ENCODE measurements around the gene YAP1.

Gene YAP1

DNA sequence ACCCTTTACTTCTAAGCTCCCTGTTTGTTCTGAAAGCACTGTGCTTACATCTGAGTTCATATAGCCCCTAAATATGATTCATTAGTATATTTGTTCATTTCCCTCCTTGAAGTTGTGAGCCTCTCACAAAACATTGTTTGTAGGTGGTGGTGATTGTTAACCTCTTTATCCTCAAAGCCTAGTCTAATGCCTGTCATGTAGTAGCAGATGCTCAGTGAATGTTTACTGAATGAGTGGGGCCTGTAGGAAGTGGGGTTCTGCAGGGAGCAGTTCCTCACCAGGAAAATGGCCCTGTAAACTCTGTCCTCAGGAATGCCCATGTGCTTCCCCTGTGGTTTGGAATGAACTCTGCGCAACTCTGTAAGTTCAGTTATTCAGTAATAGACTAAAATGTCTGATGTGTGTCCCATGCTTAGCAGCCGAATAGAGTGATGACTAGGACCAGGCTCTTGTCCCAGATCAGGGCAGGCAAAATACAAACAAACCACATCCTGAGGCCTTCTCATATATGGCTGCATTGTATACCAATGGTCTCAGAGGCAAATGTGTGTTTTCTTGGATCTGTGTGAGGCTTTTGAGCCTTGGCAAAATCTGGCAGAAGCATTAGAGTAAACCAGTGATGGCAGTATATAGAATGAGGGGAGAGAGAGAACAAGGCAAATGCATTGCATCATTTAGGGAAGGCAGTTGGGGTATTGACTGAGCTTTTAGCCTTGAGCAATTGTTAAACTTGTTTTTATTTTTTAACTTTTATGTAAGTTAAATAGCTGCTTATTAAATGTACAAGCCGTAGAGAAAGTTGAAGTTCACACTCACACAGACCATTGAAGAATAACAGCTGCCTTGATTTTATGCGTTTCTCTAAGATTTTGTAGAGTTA, 115.7 kb downstream of the YAP1 start:
- TF ChIP-seq, protein P1, sequence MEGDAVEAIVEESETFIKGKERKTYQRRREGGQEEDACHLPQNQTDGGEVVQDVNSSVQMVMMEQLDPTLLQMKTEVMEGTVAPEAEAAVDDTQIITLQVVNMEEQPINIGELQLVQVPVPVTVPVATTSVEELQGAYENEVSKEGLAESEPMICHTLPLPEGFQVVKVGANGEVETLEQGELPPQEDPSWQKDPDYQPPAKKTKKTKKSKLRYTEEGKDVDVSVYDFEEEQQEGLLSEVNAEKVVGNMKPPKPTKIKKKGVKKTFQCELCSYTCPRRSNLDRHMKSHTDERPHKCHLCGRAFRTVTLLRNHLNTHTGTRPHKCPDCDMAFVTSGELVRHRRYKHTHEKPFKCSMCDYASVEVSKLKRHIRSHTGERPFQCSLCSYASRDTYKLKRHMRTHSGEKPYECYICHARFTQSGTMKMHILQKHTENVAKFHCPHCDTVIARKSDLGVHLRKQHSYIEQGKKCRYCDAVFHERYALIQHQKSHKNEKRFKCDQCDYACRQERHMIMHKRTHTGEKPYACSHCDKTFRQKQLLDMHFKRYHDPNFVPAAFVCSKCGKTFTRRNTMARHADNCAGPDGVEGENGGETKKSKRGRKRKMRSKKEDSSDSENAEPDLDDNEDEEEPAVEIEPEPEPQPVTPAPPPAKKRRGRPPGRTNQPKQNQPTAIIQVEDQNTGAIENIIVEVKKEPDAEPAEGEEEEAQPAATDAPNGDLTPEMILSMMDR (IDR thresholded peaks at IDR 0.05; ENCODE audit: low read length) = no peak
- no peak for TF ChIP-seq EZH2 (optimal IDR thresholded peaks at IDR 0.05; ENCODE audit: low read depth, low read length)
- TF ChIP-seq EZH2phosphoT487 (IDR thresholded peaks at IDR 0.05; ENCODE audit: low read length) = no peak
- no peak overlapping the region for H3K9ac ChIP-seq (ENCODE audit: low read length)

DNA sequence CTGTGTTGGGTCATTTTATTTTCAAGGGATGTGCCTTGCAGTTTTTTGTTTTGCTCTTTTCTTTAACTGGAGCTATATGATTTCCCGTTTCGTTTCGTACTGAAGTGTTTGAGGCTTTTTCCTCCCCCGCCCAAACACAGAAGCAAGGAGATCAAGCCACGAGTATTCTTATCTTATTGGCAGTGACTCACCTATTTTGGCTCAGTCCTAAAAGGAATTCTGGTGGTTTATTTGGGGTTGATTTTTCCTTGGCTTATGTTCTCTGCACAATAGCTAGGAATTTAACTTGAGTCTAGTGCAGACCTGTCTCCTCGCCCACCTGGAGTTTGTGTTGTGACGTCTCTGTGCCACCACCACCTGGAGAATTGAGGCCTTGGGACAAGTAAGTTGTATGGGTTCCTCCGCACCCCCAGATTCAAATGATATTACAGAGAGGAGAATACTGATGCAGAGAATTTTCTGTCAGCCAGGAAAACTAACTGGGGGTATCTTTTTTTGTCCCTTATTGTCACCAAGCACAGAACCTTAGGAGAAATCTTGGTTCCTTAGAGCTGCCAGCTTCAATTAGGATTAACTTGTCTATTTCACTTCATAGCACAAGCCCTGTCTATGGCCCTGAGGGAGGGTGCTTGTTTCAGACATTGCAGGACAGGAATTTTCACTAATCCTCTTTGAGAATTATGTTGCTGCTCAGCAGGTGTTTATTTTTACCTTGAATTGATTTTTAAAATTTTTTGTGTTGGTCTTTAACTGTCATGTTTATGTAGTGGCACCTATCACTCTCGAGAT, 116.6 kb downstream of the YAP1 start:
- Histone ChIP-seq H3F3A (ENCODE audit: insufficient read depth, low read length) (no peaks in the 10 kb centered on the region), H3K27me3 (replicated peaks; ENCODE audit: insufficient read depth, low read length) (no peaks in the 10 kb centered on the region), H3K27ac (ENCODE audit: low read length) (no peak overlapping the region), H3K9me2 (replicated peaks; ENCODE audit: insufficient read depth, low read length) (no peaks in the 10 kb centered on the region), H3K79me2 (ENCODE audit: low read length) (no peaks in the 10 kb centered on the region), H3K36me3 (replicated peaks; ENCODE audit: insufficient read depth, low read length) (no peaks in the 10 kb centered on the region), H3K4me1 (ENCODE audit: low read length) (no peaks in the 10 kb centered on the region), H3K4me2 (ENCODE audit: low read depth, low read length) (no peak overlapping the region), H3K4me3 (ENCODE audit: low read length) (no peak overlapping the region), H4K20me1 (ENCODE audit: insufficient read depth, low read length) (no peaks in the 10 kb centered on the region), H2AFZ (ENCODE audit: low read length) (no peak overlapping the region), H3K9ac (ENCODE audit: low read length) (no peak overlapping the region), H3K9me3 (replicated peaks; ENCODE audit: insufficient read depth, low read length) (no peaks in the 10 kb centered on the region)
- TF ChIP-seq EZH2 (optimal IDR thresholded peaks at IDR 0.05; ENCODE audit: low read depth, low read length) = no peak
- TF ChIP-seq, protein P1 (IDR thresholded peaks at IDR 0.05; ENCODE audit: low read length) = no peak
- TF ChIP-seq EZH2phosphoT487 (IDR thresholded peaks at IDR 0.05; ENCODE audit: low read length) = no peak
- no peak for DNase-seq

More for the DNA sequence above, 115.7 kb downstream of the YAP1 start:
- H3K27me3 ChIP-seq (replicated peaks; ENCODE audit: insufficient read depth, low read length) = no peaks in the 10 kb centered on the region
- H3K9me2 ChIP-seq (replicated peaks; ENCODE audit: insufficient read depth, low read length) = no peaks in the 10 kb centered on the region
- no peak overlapping the region for H2AFZ ChIP-seq (ENCODE audit: low read length)
- H3K4me2 ChIP-seq (ENCODE audit: low read depth, low read length) = no peak overlapping the region
- no peaks in the 10 kb centered on the region for H3F3A ChIP-seq (ENCODE audit: insufficient read depth, low read length)
- H3K4me3 ChIP-seq (ENCODE audit: low read length) = no peak overlapping the region
- no peaks in the 10 kb centered on the region for H4K20me1 ChIP-seq (ENCODE audit: insufficient read depth, low read length)
- H3K4me1 ChIP-seq (ENCODE audit: low read length) = no peaks in the 10 kb centered on the region
- H3K79me2 ChIP-seq (ENCODE audit: low read length) = no peaks in the 10 kb centered on the region
- H3K9me3 ChIP-seq (replicated peaks; ENCODE audit: insufficient read depth, low read length) = no peaks in the 10 kb centered on the region
- H3K27ac ChIP-seq (ENCODE audit: low read length) = no peak overlapping the region
- no peaks in the 10 kb centered on the region for H3K36me3 ChIP-seq (replicated peaks; ENCODE audit: insufficient read depth, low read length)
- no peak for DNase-seq

DNA sequence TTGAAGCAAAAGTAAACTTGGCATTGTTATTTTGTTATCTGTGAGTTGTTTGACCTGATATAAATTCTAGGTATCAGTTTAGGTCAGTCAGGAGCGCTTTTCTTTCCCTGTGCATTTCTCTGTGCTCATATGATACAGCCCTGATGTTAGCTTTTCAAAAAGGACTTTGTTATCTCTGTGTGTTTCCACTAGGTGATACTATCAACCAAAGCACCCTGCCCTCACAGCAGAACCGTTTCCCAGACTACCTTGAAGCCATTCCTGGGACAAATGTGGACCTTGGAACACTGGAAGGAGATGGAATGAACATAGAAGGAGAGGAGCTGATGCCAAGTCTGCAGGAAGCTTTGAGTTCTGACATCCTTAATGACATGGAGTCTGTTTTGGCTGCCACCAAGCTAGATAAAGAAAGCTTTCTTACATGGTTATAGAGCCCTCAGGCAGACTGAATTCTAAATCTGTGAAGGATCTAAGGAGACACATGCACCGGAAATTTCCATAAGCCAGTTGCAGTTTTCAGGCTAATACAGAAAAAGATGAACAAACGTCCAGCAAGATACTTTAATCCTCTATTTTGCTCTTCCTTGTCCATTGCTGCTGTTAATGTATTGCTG, 119.4 kb downstream of the YAP1 start:
- no peak overlapping the region for H2AFZ ChIP-seq (ENCODE audit: low read length)
- no peaks in the 10 kb centered on the region for H3K27me3 ChIP-seq (replicated peaks; ENCODE audit: insufficient read depth, low read length)
- H3K4me2 ChIP-seq (ENCODE audit: low read depth, low read length) = no peak overlapping the region
- no peaks in the 10 kb centered on the region for H3K9me3 ChIP-seq (replicated peaks; ENCODE audit: insufficient read depth, low read length)
- H3K4me3 ChIP-seq (ENCODE audit: low read length) = no peak overlapping the region
- no peak overlapping the region for H3K9ac ChIP-seq (ENCODE audit: low read length)
- no peak overlapping the region for H3K27ac ChIP-seq (ENCODE audit: low read length)
- no peaks in the 10 kb centered on the region for H3K79me2 ChIP-seq (ENCODE audit: low read length)
- TF ChIP-seq, protein P1 (IDR thresholded peaks at IDR 0.05; ENCODE audit: low read length) = no peak
- H3K36me3 ChIP-seq (replicated peaks; ENCODE audit: insufficient read depth, low read length) = no peaks in the 10 kb centered on the region
- H4K20me1 ChIP-seq (ENCODE audit: insufficient read depth, low read length) = no peaks in the 10 kb centered on the region
- H3K9me2 ChIP-seq (replicated peaks; ENCODE audit: insufficient read depth, low read length) = no peaks in the 10 kb centered on the region
- no peak for DNase-seq
- no peaks in the 10 kb centered on the region for H3K4me1 ChIP-seq (ENCODE audit: low read length)
- no peaks in the 10 kb centered on the region for H3F3A ChIP-seq (ENCODE audit: insufficient read depth, low read length)

Measured in MM.1S (cell line).